ENCODE results near the gene SPECC1.
"Not testable (repeated sequence)": the region's sequence is repeated elsewhere in the genome, so short reads cannot be mapped to it uniquely, and the experiment has no call there.

Gene SPECC1

DNA sequence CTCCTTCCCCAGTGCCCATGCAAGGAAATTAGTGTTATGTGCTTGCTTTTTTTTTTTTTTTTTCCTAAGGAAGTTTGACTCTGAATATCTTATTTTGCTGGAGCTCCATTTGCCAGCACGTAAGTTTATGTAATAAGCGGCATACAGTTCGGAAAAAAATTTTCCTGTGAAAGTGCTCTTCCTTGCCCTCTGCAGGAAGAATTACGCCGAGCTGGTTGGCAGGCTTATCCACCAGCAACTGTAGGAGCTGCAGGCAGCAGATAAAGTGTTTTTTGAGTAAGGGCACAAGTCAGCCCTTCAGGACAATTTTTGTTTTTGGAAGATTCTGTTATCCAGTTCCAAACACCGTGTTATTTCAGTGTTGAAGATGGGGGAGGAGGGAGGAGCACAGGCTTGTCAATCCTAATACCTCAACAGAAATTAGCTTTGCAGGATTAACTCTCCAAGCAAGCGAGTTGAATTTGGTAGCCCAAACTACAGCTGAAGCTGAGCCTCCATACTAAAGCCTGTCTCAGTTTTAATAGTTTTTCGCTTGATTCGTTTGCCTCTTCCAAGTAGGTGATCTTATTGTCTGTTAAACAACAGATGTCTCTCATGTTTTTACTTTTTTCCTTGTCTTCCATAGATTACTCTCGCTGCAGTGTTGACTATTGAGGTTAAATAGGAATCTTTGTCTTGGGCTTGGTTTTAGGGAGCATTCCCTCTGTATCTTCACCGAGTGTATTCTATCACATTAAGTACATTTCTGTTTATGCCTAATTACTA lies 1.1 kb downstream of the SPECC1 start:
- FAIRE-seq: peak; percentile 43

DNA sequence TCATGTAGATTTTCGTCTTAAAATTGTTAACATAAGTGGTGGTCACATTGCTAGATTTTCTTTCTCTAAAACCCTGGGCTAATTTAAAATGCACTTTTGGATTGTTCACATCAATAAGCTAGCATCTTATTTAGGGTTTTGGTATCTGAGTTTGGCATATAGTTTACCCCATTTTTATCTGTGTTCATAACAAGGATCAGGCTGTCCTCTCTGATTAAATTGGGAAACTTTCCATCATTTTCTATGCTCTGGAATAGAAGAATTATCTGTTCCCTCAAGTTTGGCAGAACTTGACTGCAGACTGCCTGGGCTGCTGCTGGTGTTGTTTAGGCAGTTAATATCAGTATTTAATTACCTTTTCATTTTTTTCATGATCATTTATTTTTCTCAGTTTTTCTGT lies 1.8 kb downstream of the SPECC1 start:
- no peak for FAIRE-seq

DNA sequence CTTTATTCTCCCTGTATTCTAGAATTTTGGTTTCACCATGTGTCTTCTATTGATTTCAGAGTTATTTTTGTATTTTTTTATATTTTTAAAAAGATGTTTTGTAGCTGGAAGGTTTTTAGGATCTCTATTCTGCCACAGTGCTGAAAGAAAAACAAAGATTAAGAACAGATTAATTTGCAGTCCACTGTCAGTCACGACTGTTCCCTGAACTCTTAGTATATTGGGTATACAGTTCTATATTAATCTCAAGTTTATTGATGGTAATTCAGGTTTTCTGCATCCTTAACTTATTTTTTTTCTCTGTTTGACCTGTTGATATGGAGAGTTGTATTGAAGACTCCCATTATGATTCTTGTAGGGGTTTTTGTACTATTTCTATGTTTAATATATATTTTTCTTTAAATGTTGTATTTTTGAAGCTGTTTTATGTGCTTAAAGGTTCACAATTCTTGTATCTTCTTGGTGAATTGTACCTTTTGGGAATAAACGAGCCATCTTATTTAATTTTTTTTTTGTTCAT lies 2.9 kb downstream of the SPECC1 start:
- FAIRE-seq: no peak

DNA sequence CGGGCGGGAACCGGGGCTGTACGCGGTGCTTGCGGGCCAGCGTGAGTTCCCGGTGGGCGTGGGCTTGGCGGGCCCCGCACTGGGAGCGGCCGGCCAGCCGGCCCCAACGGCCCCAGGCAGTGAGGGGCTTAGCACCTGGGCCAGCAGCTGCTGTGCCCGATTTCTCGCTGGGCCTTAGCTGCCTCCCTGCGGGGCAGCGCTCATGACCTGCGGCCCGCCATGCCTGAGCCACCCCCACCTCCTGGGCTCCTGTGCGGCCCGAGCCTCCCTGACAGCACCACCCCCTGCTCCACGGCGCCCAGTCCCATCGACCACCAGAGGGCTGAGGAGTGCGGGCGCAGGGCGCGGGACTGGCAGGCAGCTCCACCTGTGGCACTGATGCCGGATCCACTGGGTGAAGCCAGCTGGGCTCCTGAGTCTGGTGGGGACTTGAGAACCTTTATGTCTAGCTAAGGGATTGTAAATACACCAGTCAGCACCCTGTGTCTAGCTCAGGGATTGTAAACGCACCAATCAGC lies 7.4 kb downstream of the SPECC1 start:
- FAIRE-seq: not testable (repeated sequence)

DNA sequence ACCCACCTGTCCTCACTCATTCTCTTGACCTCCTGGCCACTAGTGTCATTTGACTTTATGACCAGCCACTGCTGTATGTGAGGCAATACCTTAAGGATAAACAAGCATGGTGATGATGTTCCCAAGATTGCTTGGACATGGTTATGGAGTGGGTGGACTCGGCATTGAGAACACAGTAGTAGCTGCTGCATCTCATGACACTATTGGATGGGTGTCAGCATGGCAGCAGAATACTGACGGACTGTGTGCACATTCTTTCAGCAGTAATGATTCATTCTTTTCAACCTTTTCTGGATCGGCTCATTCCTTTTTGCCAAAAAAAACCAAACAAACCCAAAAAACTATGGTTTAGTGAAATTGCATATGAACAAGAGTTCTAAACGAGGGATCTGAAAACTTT lies 13.5 kb downstream of the SPECC1 start:
- FAIRE-seq: no peak

DNA sequence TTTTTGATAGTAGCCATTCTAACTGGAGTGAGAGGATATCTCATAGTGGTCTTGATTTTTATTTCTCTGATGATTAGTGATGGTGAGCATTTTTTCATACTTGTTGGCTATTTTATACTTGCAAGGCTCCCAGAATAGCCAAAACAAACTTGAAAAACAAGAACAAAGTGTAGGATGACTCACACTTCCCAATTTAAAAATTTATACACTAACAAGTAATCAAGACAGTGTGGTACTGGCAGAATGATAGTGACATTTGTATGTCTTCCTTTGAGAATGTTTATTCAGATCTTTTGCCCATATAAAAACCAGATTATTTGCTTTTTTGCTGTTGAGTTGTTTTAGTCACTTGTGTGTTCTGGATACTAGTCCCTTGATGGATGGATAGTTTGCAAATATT lies 17.8 kb downstream of the SPECC1 start:
- FAIRE-seq: no peak

DNA sequence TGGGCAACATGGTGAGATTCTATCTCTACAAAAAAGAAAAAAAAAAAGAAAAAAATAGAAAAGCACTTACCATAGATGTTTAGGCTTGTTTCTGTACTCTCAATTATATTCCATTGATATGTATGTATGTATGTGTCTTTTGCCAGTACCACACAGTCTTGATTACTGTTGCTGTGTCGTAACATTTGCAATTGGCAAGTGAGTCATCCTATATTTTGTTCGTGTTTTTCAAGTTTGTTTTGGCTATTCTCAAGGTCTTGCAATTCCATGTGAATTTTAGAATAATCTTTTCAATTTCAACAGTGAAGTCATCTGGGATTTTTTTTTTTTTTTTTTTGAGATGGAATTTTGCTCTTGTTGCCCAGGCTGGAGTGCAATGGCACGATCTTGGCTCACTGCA lies 19.3 kb downstream of the SPECC1 start:
- FAIRE-seq: no peak

DNA sequence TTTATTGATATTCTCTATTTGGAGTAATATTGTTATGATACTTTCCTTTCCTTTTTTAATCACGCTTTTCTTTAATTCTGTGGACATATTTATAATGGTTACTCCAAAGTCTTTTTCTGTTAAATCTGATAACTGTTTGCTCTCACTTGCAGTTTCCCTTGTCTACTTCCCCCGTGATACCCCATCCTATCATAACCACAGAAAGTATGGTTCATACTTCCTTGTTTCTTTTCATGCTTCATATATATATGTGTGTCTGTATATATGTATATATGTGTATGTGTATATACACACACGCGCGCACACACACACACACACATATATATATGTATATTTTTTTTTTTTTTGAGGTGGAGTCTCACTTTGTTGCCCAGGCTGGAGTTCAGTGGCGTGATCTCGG lies 23.5 kb downstream of the SPECC1 start:
- no peak for FAIRE-seq

DNA sequence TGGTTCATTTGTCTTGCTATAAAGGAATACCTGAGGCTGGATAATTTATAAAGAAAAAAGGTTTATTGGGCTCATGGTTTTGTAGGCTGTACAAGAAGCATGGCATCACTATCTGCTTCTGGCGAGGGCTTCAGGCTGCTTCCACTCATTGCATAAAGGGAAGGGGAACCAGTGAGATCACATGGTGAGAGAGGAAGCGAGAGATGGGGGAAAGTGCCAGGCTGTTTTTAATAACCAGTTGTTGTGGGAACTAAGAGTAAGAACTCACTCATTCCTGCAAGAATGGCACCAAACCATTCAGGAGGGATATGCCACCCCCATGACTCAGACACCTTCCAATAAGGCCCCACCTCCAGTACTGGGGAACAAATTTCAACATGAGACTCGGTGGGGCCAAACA lies 24.3 kb downstream of the SPECC1 start:
- no peak for FAIRE-seq

DNA sequence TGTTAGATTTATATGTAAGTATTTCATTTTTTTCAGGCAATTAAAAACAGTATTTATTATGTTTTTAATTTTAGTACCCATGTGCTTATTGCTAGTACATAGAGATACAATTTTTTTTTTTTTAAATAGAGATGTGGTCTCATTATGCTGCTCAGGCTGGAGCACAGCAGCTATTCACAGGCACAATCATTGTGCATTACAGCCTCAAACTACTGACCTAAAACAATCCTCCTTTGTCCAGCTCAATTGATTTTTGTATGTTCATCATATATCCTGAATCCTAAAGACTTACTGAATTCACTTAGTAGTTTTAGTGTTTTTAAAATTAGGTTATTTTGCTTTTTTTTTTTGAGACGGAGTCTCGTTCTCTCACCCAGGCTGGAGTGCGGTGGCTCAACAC lies 26.3 kb downstream of the SPECC1 start:
- FAIRE-seq: no peak

DNA sequence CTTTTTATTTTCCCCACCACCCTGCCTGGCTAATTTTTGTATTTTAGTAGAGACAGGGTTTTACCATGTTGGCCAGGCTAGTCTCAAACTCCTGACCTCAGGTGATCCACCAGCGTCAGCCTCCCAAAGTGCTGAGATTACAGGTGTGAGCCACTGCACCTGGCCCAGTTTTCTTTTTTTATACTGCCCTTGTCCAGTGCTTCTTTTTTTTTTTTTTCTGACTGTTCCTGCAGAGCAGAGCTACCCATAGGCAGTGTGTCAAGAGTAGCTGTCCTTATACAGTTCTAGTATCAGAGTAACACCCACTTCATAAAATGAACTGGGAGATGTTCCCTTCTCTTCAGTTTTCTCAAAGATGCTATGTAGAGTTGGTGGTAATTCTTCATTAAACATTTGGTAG lies 28.1 kb downstream of the SPECC1 start:
- not testable (repeated sequence) for FAIRE-seq

DNA sequence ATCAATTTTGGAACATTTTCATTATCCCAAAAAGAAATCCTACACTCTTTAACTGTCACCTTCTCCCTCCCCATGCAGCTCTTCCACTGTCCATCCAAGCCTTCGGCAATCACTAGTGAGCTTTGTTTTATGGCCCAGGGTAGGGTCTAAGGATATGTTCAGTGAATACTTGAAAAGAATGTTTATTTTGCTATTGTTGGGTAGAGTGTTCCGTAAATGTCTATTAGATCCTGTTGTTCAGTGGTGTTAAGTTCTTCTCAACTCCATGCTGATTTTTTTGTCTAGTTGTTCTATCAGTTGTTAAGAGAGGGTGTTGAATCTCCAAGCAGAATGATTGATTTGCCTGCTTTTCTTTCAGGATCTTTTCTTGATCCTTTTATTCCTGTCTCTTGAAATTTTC lies 29.9 kb downstream of the SPECC1 start:
- FAIRE-seq: no peak

DNA sequence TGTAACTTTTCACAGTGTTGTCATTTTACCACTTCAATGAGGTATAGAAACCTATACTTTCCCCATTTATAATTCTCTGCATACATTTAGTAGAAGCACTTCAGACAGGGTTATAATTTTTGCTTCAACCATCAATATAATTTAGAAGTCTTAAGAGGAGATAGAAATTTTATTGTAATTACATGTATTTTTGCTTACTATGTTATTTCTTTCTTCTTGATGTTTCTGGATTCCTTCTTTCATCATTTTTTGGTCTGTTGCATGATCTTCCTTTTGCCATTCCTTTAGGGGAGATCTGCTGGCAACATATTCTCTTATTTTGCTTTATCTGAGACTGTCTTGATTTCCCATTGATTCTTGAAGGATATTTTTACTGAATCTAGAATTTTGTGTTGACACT lies 31.1 kb downstream of the SPECC1 start:
- no peak for FAIRE-seq

DNA sequence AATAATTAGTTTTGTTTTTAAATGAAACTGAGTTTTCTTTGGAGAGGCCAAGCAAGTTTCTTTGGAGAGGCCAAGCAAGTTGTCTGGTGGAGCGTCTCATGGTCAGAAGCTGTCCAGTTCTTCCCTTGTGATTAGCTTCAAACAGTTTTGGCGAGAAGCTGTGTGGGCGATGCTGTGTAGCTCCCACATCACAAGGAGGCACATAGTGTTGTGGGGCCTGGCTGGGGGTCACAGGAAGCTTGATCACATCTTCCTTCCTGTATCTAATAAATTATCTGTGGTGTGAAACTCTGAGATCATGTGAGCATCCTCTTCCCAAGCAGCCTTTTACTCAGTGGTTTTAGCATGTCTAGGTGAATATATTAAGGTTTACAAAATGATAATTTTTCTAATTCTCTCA lies 33.9 kb downstream of the SPECC1 start:
- no peak for FAIRE-seq

DNA sequence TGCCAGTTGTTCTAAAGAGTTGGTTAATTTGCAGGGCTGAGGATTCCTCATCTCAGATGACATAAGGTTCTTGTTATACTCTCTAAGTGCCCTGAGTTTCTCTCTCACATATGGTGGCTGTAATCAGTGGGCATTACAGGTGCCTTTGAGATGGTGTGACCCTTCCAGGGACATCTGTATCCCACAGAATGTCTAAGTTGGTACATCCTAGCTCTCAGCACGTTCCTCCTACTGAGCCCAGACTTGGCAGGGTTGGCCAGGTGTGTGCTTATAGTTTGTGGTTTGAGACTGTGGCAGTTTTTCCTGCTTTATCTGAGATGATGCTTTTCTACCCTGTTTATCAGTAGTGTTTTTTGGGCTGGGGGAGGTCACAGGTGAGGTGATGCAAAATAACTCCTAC lies 36.3 kb downstream of the SPECC1 start:
- no peak for FAIRE-seq

DNA sequence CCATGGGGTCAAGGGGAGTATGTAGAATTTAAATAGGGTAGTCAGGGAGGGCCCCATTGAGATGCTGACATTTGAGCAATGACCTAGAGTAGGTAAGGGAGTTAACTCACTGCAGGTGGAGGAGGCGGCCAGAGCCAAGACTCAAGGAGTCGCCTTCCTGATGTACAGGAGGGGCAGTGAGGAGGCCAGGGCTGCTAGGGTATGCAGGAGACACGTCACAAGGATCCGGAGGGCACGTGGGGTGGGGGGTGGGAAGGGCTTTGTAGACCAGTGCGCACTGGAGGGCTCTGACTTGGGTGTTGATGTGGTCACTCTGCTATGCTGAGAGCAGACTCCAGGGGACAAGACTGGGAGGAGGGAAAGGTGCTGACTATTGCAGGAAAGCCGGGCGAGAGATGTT lies 37.5 kb downstream of the SPECC1 start:
- FAIRE-seq: no peak

DNA sequence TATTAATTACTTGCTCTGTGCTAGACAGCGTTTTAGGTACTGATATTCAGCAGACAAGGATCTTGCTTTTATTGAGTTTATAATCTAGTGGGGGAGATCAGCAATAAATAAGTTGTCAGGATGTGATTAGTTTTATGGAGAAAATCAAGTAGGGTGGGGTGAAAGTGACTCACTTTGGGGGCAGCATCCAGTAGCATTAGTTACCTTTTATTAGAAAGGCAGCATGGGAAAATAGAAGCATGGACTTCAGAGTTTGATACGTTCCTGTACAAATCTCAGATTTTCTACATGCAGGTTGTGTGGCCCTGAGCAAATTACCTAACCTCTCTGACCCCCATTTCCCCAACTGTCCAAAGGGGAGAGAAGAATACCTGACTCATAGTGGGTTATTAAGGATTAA lies 42.5 kb downstream of the SPECC1 start:
- FAIRE-seq: no peak

DNA sequence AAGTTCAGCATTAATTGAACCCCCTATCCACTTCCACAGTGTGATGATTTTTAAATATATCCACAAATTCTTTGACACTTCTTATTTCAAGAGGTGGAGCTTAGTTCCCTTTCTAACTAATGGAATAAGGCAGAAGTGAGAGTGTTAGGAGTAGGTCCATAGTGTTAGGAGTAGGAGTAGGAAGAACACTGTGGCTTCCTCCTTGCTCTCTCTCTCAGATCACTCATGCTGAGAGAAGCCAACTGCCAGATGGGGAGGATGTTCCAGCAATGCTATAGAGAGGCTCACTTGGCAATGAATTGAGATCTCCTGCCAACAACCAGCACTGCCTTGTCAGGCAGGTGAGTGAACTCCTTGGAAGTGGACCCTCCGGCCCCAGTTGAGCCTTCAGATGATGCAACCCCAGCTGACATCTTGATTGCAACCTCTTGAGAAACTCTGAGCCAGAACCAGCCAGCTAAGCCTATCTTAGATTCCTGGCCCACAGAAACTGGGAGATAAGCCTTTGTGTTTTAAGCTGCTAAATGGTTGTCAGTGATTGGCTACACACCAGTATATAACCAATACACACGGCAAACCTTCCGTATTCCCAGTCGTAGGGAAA lies 44.3 kb downstream of the SPECC1 start:
- FAIRE-seq: no peak

DNA sequence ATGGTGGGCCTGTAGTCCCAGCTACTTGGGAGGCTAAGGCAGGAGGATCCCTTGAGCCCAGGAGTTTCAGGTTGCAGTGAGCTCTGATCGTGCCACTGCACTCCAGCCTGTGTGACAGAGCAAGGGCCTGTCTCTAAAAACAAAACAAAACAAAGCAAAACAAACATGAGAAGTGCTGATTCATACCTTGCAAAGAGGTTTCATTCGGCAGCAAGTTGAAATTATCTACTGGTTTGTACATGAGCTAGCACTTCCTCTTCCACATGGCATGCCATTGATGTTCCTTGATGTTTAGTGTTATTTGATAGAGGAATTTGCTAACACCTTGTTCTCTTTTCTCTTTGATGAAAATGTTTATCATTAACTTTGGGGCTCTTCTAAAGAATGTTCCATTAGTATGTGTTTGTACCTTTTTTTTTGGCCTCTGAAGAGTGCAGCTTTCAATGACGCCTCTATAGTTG lies 50.6 kb downstream of the SPECC1 start:
- FAIRE-seq: no peak

DNA sequence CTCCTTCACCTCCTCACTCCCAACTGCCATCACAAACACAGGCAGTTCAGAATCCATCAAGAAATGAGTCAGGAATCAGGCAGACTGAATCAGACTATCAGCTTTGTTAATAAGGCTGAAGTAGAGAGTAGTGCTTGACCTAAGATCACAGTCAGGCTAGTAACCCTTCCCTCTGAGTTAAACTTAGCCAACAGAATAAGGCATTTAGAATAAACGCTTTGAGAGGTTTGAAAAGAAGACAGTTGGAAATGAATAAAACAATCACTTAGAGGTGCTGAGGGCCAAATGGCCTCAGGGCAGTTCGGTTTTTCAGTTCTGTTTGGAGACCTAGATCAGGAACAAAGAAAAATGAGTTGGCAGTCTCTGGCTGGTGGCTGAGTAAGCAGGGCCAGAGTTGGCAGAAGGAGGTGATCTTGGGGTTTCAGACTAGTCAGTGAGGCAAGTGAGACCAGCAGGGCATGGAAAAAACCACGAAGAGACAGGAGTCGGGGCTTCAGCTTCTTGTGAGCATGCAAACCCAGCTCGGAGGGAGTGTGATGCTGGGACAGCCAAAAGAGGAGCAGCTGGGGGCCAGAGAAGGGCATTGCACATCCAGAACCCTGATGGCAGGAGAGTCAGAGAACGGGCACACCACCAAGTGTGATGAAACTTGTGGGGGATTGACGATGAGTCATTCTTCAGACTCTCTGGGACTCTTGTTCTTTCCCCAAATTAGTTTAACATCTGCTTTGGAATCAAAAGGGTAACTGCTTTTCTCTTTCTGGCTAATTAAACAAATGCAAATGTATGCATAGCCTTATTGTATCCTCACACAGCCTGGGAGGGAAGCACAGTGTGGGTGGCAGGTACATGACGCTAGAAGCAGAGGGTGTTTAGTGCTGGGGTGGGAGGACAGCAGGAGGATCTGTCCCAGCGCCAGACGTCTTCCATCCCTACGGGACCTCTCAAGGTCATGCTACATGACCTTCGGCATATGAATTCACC lies 54.8 kb downstream of the SPECC1 start:
- no peak for FAIRE-seq

DNA sequence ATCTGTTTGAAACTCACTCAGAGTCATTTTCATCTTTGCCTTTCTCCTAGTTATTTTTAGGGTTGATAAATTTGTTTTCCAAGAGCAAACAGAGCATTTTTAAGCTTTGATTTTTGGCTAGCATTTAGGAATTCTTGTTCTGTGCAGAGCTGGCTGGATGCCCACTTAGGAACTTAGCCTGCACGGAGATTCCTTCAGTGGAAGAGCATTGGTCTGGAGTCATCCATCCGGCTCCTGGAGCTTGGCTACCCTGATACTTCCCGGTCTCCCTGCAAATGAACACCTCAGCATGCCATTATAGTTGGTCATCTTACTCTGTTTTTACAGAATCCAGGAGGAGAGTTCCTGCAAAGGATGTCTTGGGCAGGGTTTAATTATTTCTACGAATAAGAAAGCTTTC lies 57.1 kb downstream of the SPECC1 start:
- no peak for FAIRE-seq

DNA sequence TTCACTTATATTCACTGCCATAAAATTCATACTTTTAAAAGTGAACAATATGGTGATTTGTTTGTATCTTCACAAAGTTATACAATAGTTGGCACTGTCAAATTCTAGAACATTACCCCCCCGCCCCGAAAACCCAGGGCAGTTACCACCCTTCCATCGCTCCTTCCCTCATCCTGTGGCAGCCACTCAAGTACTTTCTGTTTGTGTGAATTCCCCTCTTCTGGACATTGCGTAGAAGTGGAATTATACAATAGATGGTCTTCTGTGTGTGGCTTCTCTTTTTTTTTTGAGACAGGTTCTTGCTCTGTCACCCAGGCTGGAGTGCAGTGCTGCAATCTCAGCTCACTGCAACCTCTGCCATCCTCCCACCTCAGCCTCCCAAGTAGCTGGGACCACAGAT lies 58.6 kb downstream of the SPECC1 start:
- no peak for FAIRE-seq

DNA sequence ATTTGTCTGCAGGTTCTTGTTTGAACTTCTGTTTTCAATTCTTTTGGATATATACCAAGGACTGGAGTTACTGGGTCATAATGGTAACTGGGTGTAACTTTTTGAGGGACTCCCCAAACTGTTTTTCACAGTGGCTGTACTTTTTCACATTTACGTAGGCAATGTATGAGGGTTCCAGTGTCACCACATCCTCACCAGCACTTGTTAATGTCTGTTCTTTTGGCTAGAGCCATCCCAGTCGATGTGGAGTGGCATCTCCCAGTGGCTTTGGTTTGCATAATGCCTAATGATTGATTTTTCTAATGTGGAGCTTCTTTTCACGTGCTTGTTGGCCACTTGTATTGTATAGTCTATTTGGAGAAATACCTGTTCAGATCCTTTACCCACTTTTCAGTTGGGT lies 59.3 kb downstream of the SPECC1 start:
- FAIRE-seq: no peak

Data from islet of Langerhans (tissue), 1 donor.